ENCODE measurements around the gene C3orf22. TPM values are rescaled to one million over a fixed set of nuclear protein-coding genes. Genes with fewer than 3 reads are reported as not detected.
A peak's percentile ranks its signal among the peaks of the same experiment; 100 is the strongest.

C3orf22 gene
- total RNA-seq, 3 donors from 2014 or later, result not detected

GRCh38 chr3:126551839-126552687 is 6.7 kb downstream of the C3orf22 start:
- intact Hi-C loops (cut with DNase I; ENCODE audit: low total_unique reads), result no loop called here
- DNase-seq (ENCODE audit: low spot score in 2 of 2), result peak in 1 of 2 donors; percentile 2
- Histone ChIP-seq H3K27me3 (no peaks in the 10 kb centered on the region), H3K4me3 (no peak overlapping the region), H3K4me1 (no peaks in the 10 kb centered on the region), H3K36me3 (no peaks in the 10 kb centered on the region), H3K9me3 (no peaks in the 10 kb centered on the region), H3K27ac (no peak overlapping the region)
- no peak for TF ChIP-seq CTCF (IDR thresholded peaks at IDR 0.05)
- TF ChIP-seq POLR2AphosphoS5 (IDR thresholded peaks at IDR 0.05), result no peak
- no peak for TF ChIP-seq POLR2A (IDR thresholded peaks at IDR 0.05)

GRCh38 chr3:126551121-126551838 is 7.5 kb downstream of the C3orf22 start:
- TF ChIP-seq CTCF (IDR thresholded peaks at IDR 0.05) (no peak), POLR2A (IDR thresholded peaks at IDR 0.05) (no peak), POLR2AphosphoS5 (IDR thresholded peaks at IDR 0.05) (no peak)
- Histone ChIP-seq H3K36me3 (no peaks in the 10 kb centered on the region), H3K9me3 (no peaks in the 10 kb centered on the region), H3K4me3 (no peak overlapping the region), H3K27ac (no peak overlapping the region), H3K27me3 (no peaks in the 10 kb centered on the region), H3K4me1 (no peaks in the 10 kb centered on the region)
- DNase-seq (ENCODE audit: low spot score in 2 of 2), result peak in 1 of 2 donors; percentile 13
- intact Hi-C loops (cut with DNase I; ENCODE audit: low total_unique reads), result no loop called here

GRCh38 chr3:126550488-126551051 is 8.2 kb downstream of the C3orf22 start:
- Histone ChIP-seq H3K27me3 (no peaks in the 10 kb centered on the region), H3K36me3 (no peaks in the 10 kb centered on the region), H3K9me3 (no peaks in the 10 kb centered on the region), H3K4me1 (no peaks in the 10 kb centered on the region), H3K4me3 (no peak overlapping the region), H3K27ac (no peak overlapping the region)
- no peak for DNase-seq (ENCODE audit: low spot score in 2 of 2)
- TF ChIP-seq POLR2A (IDR thresholded peaks at IDR 0.05), result no peak
- no peak for TF ChIP-seq CTCF (IDR thresholded peaks at IDR 0.05)
- no peak for TF ChIP-seq POLR2AphosphoS5 (IDR thresholded peaks at IDR 0.05)
- intact Hi-C loops (cut with DNase I; ENCODE audit: low total_unique reads), result no loop called here

GRCh38 chr3:126549861-126550487 is 8.8 kb downstream of the C3orf22 start:
- Histone ChIP-seq H3K27ac (no peak overlapping the region), H3K36me3 (no peaks in the 10 kb centered on the region), H3K4me1 (no peaks in the 10 kb centered on the region), H3K27me3 (no peaks in the 10 kb centered on the region), H3K9me3 (no peaks in the 10 kb centered on the region), H3K4me3 (no peak overlapping the region)
- TF ChIP-seq POLR2A (IDR thresholded peaks at IDR 0.05) (no peak), CTCF (IDR thresholded peaks at IDR 0.05) (no peak), POLR2AphosphoS5 (IDR thresholded peaks at IDR 0.05) (no peak)
- intact Hi-C loops (cut with DNase I; ENCODE audit: low total_unique reads), result no loop called here
- DNase-seq (ENCODE audit: low spot score in 2 of 2), result peak in 1 of 2 donors; percentile 28

Data from breast epithelium (tissue), 4 donors.